Dedifferentiated amniotic fluid mesenchymal stem cell (primary cell): ENCODE results near the gene PRKAR1B.
"Not testable (repeated sequence)": the region's sequence is repeated elsewhere in the genome, so short reads cannot be mapped to it uniquely, and the experiment has no call there.

Experiments used
- DNase-seq: peaks from one replicate; pipeline ENCODE4 v3.0.0-alpha.2; 2016; ENCODE audit errors: extremely low spot score

The PRKAR1B gene

DNA sequence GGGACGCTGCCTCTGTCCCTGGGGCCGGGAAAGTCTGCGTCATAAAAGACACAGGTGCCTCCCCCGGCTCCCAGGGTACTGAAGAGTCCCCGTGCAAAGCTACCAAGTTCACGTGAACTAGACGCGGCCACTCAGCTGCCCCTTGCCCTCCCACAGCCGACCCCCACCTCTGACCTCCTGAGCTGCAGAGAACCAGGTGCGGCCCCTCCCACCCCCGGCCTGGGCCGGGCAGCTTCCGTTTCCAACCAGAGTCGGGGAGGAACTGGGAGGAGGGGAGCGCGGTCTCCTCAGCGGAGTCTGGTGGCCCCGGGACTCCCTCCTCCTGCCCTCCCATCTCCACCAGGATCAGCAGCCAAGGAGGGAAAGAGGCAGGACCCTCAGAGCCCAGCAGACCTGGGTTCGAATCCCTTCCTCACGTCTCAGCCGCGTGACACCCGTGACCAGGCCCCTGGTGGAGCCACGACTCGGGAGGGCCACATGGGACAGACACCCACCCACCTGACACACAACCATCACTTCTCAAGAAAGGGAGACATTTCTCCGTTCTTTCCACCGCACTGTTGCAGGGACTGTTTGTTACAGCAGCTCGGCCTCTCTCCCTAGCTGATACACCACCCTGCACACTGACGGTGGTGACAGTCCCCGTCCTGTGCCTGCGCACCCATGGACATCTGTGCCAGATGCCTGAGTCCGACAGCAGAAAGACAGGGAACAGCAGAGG is 170.1 kb downstream of the PRKAR1B start:
- no peak for DNase-seq

GRCh38 chr7:556291-556826 is 170.7 kb downstream of the PRKAR1B start:
- DNase-seq = no peak

GRCh38 chr7:555551-556160 is 171.4 kb downstream of the PRKAR1B start:
- DNase-seq = no peak

DNA sequence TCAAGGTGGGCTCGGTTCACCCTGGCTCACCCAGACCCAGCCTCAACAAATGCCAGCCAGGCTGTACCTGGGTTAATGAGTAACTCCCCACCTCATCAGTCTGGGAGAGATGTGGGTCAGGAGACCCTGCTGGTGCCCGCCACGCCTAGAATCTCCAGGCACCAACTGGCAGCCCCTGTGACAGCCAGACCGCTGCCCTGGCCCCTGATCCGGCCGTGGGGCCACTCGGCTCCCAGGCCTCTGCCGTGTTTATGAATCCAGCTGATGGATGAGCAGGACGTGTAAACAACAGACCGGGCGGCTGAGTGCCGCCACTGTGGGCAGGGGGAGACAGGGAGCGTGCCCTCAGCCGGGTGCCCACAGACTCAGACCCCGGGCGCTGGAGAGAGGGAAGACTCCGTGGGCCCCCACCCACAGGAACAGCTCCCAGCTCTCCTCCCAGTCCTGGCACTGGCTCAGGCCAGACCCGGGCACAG is 173.4 kb downstream of the PRKAR1B start:
- DNase-seq = no peak

- DNase-seq = no peak
These were observed 174.0 kb downstream of the PRKAR1B start for GRCh38 chr7:552868-553635.

DNA sequence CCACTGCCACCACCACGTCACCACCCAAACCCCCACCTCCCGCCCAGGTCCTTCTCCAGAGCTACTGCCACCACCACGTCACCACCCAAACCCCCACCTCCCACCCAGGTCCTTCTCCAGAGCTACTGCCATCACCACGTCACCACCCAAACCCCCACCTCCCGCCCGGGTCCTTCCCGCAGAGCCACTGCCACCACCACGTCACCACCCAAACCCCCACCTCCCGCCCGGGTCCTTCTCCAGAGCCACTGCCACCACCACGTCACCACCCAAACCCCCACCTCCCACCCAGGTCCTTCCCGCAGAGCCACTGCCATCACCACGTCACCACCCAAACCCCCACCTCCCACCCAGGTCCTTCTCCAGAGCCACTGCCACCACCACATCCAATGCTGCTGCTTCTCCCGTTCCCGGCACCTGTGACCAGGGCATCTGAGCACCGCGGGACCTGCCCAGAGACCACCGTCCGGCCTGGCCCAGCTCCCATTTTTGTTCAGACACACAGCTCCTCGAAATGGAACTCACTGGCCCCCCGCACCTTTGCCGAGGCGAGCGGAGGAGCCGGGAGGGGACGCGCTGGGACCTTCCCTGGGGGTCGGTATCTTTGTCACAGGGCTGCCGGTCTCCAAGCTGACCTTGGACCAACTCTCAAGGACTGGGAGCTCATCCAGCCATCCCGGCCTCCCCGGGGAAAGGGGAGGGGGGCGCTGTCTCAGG is 174.8 kb downstream of the PRKAR1B start:
- DNase-seq = not testable (repeated sequence)

- DNase-seq = not testable (repeated sequence)
These were observed 175.5 kb downstream of the PRKAR1B start for GRCh38 chr7:551615-551970.

DNA sequence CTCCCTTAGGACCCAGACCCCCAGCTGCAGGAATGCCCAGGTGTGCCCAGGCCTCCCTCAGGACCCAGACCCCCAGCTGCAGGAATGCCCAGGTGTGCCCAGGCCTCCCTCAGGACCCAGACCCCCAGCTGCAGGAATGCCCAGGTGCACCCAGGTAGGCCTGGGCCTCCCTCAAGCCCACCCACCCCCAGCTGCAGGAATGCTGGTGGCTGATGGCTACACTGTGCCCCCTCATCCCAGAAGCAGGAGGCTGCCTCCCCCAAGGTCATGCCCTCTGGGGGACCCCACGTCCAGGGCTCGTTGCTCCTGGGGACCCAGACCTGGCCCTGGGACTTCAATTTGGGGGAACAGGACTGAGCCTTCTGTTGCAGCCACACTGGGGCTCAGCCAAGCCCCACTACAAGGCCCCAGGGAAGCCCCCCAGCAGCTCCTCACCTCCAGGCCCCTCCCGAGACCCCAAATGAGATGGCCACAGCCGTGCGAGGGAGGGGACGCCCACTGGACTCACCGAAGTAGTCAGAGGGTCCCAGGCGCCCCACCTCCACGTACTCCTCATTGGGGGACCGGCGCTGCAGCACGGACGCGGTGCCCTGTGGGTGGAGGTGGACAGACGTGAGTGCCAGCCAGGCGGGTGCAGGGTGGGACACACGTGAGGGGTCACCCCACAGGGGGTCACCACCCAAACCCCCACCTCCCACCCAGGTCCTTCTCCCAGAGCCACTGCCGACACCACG is 176.0 kb downstream of the PRKAR1B start:
- DNase-seq = no peak

DNA sequence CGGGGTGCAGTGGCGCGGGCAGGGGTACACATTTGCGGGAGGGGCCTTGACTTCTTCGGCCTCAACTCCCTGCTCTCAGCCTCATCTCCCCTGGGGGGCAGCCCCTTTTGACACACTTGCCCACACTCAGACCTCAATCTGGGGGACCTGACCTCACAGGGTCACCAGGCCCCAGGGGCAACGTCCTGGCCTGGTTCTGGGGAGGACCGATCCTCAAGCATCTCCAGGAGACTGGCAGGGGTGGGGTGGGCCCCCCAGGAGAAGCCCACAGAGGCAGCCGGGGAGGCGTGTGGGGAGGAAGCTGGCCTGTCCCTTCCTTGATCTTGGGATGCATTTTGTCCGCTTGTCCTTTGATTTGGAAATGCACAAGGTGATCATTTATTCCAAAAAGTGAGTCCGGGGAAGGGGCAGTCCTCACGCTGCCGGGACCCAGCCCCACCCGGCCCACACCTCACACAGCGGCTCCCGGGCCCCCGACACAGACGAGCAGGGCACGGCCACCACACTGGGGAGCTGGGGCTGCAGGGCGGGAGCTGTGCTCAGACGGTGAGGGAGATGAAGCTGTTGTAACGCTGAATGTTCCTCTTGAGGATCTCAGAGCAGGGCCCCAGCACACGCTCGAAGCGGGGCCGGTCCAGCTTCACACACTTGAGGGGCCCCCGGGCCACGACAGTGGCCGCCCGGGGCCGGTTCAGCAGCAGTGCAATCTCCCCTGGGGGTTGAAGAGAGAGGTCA is 177.0 kb downstream of the PRKAR1B start:
- DNase-seq = no peak

GRCh38 chr7:549066-549890 is 177.8 kb downstream of the PRKAR1B start:
- no peak for DNase-seq

DNA sequence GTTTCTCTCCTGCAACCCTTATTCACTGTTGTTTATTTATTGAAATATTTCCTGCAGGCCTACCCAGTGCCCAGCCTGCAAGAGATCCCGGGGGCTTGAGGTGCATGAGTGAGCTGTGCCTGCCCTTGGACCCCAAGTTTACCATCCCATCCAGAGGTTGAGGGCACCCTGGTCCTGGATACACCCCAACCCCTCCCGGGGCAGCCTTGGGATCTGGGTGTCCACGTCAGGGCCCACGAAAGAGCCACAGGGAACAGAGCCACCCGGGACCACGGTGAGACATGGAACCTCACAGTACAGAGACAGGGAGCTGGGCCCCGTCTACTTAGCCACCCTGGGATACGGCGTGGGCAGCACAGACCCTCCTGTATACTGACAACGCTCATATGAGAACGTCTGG is 178.7 kb downstream of the PRKAR1B start:
- no peak for DNase-seq

DNA sequence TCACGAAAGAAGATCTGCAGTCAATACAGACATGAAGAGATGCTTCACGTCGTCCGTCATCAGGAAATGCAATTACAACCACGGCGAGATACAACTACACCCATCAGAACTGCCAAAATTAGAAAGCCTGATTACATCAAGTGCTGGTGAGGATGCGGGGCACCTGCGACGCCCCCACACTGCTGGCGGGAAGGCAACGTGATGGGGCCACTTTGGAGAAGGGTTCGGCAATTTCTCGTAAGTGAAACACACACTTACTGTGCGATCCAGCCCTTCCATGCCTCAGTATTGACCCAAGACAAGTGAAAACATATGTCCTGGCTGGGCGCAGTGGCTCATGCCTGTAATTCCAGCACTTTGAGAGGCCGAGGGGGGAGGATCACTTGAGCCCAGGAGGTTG is 181.6 kb downstream of the PRKAR1B start:
- no peak for DNase-seq

- DNase-seq = no peak
These were observed 182.5 kb downstream of the PRKAR1B start for GRCh38 chr7:544338-545221.

- no peak for DNase-seq
These were observed 183.4 kb downstream of the PRKAR1B start for GRCh38 chr7:543501-544337.

DNA sequence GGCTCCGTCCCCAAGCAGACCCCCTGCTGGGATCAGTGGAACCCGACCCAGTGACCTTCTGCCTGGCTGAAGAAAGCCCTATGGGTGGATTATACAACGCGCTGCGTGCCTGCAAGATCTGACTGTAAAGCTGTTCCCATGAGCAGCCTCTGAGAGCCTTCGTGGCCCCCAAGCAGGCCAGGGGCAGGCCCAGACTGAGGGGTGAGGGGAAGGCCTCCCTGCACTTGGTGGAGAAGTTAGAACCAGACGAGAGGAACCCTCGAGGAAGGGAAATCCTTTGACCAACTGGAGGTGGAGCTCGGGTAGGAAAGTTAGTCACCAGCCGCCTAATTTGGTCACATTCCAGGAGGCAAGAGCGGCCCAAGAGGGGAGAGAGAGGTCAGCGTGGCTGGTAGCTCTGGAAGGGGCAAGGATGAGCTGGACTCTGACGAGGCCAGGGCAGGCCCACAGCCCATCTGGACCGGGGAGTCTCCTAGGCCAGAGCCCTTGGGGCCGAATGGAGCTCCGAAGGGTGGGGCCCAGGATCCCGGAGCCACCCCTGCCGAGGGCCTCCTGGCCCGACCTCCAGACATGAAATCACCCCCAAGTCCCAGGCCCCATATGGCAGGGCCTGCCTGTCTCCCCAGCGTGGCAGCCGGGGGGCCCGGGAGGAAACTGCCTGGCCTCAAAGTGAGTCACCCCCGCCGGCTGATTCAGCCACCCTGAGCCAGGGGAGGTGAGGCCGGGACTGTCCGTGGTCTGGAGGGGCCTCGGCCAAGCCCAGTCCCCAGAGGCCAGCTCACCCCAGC is 184.2 kb downstream of the PRKAR1B start:
- DNase-seq = peak; percentile 77

GRCh38 chr7:542131-542712 is 184.9 kb downstream of the PRKAR1B start:
- no peak for DNase-seq
